NT2/D1 (cell line): ENCODE results near the gene FLII.

Experiments
- DNase-seq: peaks from one replicate; pipeline ENCODE4 v3.0.0-alpha.2; 2011; ENCODE audit warnings: low read depth, low spot score
- H3K27me3 ChIP-seq: 2 replicates; pipeline ENCODE4 v1.6.0; 2011; ENCODE audit warnings: mild to moderate bottlenecking; ENCODE audit not compliant: insufficient read length, insufficient read depth
- H3K36me3 ChIP-seq: 2 replicates; pipeline ENCODE4 v1.6.1; 2011; ENCODE audit warnings: mild to moderate bottlenecking, low read length, mixed read lengths; ENCODE audit not compliant: insufficient read depth, insufficient read length
- H3K4me1 ChIP-seq: 2 replicates; pipeline ENCODE4 v1.5.1; 2011; ENCODE audit not compliant: insufficient read depth, insufficient read length
- H3K4me3 ChIP-seq: 2 replicates; pipeline ENCODE4 v1.5.1; 2011; ENCODE audit warnings: low read depth; ENCODE audit not compliant: insufficient read length
- H3K9ac ChIP-seq: 2 replicates; pipeline ENCODE4 v1.6.0; 2011; ENCODE audit warnings: low read depth; ENCODE audit not compliant: insufficient read length
- H3K9me3 ChIP-seq: 2 replicates; pipeline ENCODE4 v1.5.1; 2011; ENCODE audit warnings: mild to moderate bottlenecking, low read length; ENCODE audit not compliant: insufficient read depth
- SUZ12 ChIP-seq: IDR thresholded peaks from 2 replicates; pipeline ENCODE4 v1.6.1; 2011; ENCODE audit not compliant: insufficient read length, insufficient read depth; ENCODE audit errors: extremely low read depth
- YY1 ChIP-seq: IDR thresholded peaks from 2 replicates; pipeline ENCODE4 v1.6.1; 2011; ENCODE audit not compliant: insufficient read length, insufficient read depth
- ZNF274 ChIP-seq: IDR thresholded peaks from 2 replicates; pipeline ENCODE4 v1.6.1; 2011; ENCODE audit warnings: mild to moderate bottlenecking, low read depth, low read length

The FLII gene

GRCh38 chr17:18197535-18198194 lies 60.9 kb downstream of the FLII start:
- no peak overlapping the region for H3K9ac ChIP-seq

GRCh38 chr17:18195246-18195645 lies 63.3 kb downstream of the FLII start:
- TF ChIP-seq SUZ12 (no peak), YY1 (no peak), ZNF274 (no peak)
- peaks cover 76% of the 10 kb centered on the region for H3K36me3 ChIP-seq
- H3K4me1 ChIP-seq = peaks cover 2% of the 10 kb centered on the region
- no peak overlapping the region for H3K4me3 ChIP-seq
- no peak for DNase-seq
- H3K27me3 ChIP-seq = no peaks in the 10 kb centered on the region
- H3K9ac ChIP-seq = no peak overlapping the region
- no peaks in the 10 kb centered on the region for H3K9me3 ChIP-seq

More at GRCh38 chr17:18197535-18198194, 60.9 kb downstream of the FLII start:
- Histone ChIP-seq H3K4me1 (peaks cover 4% of the 10 kb centered on the region), H3K9me3 (no peaks in the 10 kb centered on the region), H3K36me3 (peaks cover 74% of the 10 kb centered on the region), H3K4me3 (no peak overlapping the region), H3K27me3 (no peaks in the 10 kb centered on the region)
- DNase-seq = no peak
- TF ChIP-seq YY1 (no peak), ZNF274 (no peak), SUZ12 (no peak)
